ENCODE measurements around the gene MED26. TPM values are rescaled to one million over a fixed set of nuclear protein-coding genes. Genes with fewer than 3 reads are reported as not detected.
A peak's percentile ranks its signal among the peaks of the same experiment; 100 is the strongest.

Gene MED26
- total RNA-seq, 6 experiments from 2014 or later = 7.9 to 9.9 (median 8.8) TPM

DNA sequence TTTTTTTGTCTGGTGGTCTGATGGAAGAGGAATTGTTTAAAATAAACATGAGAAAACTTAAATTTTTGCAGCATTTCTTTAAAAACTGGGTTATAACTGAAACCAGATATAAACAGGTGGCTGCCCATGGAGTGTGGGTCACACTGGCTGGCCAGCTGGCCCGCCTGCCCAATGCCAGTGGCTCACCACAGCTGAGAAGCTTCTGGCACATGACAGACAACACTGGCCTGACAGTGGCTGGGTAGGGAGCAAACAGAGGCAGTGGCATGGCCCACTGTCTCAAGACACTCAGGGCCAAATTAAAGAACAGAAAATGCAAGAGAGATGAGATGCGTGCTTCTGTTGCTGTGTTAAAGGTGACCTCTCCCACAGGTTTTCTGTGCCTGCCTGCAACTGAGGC, 52.7 kb downstream of the MED26 start:
- no peak overlapping the region for H3K4me3 Mint-ChIP-seq
- DNase-seq = no peak
- peak overlapping the region; percentile 21; the same call in 1 of the 2 replicates for H3K27ac Mint-ChIP-seq
- no peaks in the 10 kb centered on the region for H3K9me3 Mint-ChIP-seq
- peaks cover 28% of the 10 kb centered on the region for H3K36me3 Mint-ChIP-seq (ENCODE audit: low read depth)
- H3K4me1 Mint-ChIP-seq (ENCODE audit: low read depth) = peaks cover 46% of the 10 kb centered on the region
- peaks cover 2% of the 10 kb centered on the region for H3K27me3 Mint-ChIP-seq (ENCODE audit: insufficient read depth)
- TF ChIP-seq, protein P1, sequence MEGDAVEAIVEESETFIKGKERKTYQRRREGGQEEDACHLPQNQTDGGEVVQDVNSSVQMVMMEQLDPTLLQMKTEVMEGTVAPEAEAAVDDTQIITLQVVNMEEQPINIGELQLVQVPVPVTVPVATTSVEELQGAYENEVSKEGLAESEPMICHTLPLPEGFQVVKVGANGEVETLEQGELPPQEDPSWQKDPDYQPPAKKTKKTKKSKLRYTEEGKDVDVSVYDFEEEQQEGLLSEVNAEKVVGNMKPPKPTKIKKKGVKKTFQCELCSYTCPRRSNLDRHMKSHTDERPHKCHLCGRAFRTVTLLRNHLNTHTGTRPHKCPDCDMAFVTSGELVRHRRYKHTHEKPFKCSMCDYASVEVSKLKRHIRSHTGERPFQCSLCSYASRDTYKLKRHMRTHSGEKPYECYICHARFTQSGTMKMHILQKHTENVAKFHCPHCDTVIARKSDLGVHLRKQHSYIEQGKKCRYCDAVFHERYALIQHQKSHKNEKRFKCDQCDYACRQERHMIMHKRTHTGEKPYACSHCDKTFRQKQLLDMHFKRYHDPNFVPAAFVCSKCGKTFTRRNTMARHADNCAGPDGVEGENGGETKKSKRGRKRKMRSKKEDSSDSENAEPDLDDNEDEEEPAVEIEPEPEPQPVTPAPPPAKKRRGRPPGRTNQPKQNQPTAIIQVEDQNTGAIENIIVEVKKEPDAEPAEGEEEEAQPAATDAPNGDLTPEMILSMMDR (IDR thresholded peaks at IDR 0.05) = no peak

DNA sequence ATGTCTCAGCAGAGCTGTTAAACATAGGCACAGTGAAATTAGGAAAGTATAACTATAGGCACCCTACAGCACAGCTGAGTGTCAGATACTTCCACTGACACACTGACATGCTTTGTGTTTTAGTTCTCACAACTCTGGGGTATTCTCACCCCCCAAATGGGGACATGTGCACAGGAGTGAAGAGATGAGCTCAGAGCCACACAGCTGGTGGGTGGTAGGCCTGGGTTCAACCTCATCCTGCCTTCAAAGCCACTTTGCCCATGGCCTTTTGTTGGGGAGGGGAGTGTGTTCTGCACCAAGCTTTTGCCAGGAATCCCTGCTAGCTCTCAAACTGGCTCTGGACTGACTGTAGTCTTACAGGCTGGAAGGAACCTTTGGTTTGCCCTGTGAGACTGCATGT, 54.1 kb downstream of the MED26 start:
- no peaks in the 10 kb centered on the region for H3K9me3 Mint-ChIP-seq
- H3K27ac Mint-ChIP-seq = peak overlapping the region; percentile 36; the same call in 1 of the 2 replicates
- peaks cover 2% of the 10 kb centered on the region for H3K27me3 Mint-ChIP-seq (ENCODE audit: insufficient read depth)
- peak overlapping the region; percentile 95 for H3K4me3 Mint-ChIP-seq
- H3K36me3 Mint-ChIP-seq (ENCODE audit: low read depth) = peaks cover 29% of the 10 kb centered on the region
- peaks cover 49% of the 10 kb centered on the region for H3K4me1 Mint-ChIP-seq (ENCODE audit: low read depth)
- no peak for DNase-seq
- TF ChIP-seq, protein P1 (IDR thresholded peaks at IDR 0.05) = no peak

DNA sequence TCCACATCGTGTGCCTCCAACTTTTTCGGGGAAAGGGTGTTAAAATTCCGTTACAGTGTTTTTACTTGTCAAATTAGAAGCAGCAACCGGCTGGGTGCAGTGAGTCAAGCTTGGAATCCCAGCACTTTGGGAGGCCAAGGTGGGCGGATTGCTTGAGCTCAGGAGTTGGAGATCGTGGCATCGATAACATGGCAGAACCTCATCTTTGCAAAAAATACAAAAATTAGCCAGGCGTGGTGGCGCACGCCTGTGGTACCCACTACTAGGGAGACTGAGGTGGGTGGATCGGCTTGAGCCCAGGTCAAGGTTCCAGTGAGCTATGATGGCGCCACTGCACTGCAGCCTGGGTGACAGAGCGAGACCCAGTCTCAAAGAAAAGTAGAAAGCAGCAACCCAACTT, 54.7 kb downstream of the MED26 start:
- Mint-ChIP-seq H3K27me3 (ENCODE audit: insufficient read depth) (peaks cover 2% of the 10 kb centered on the region), H3K27ac (peak overlapping the region; percentile 89), H3K36me3 (ENCODE audit: low read depth) (peaks cover 29% of the 10 kb centered on the region), H3K4me3 (peak overlapping the region; percentile 95), H3K9me3 (no peaks in the 10 kb centered on the region), H3K4me1 (ENCODE audit: low read depth) (peaks cover 53% of the 10 kb centered on the region)
- TF ChIP-seq, protein P1 (IDR thresholded peaks at IDR 0.05) = no peak
- no peak for DNase-seq

DNA sequence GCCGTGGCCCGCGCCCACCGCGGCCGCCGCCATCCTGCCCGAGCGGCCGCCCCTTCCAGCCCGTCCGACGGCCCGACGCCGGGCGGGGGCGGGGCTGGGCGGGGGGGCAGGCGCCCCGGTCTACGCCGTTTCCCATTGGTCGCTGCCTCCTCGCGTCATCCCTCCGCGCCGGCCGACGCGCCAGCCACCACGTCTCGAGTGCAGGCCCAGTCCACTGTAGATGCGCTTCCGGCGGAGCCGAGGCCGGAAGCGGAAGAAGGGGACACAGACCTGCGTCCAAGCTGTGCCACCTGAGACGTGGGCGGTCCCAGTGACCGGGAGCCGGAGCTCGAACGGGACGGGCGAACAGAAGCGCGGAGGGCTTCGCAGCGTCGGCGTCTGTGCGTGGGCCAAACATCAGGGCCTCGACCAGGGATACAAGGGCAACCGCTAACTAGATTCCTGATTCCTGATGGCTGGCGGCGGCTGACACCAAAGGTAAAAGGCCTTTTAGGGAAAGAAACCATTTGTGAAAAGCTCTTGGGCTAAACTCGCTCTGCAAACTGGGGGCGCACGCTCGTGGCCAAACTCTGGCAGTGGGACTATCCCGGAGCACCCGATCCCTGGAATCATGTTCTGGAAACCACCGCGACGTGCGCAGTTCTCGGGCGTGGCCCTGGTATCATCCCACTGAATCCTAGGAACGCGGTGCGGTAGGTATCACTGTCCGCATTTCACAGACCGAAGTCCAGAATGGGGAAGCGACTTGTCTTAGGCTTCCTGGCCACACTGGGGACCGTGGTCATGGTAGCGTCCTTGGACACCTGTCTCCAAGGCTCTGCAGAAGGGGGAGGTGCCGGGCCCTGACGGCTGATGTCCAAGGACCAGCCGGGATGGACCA, 55.4 kb downstream of the MED26 start, which contains the start of gene SLC35E1:
Gene SLC35E1 (minus strand): TSS at position 84 of the 880 bp plus-strand sequence. CDS start 51 bp downstream, at position 33.
- Mint-ChIP-seq H3K36me3 (ENCODE audit: low read depth) (peaks cover 28% of the 10 kb centered on the region), H3K4me1 (ENCODE audit: low read depth) (peaks cover 53% of the 10 kb centered on the region), H3K27ac (peak within 1 kb of the TSS; percentile 89), H3K9me3 (no peaks in the 10 kb centered on the region), H3K27me3 (ENCODE audit: insufficient read depth) (no peaks in the 10 kb centered on the region; the same call in none of the 2 replicates), H3K4me3 (peak within 1 kb of the TSS; percentile 95)
- TF ChIP-seq, protein P1 (IDR thresholded peaks at IDR 0.05) = no peak
- DNase-seq = peak; percentile 94

DNA sequence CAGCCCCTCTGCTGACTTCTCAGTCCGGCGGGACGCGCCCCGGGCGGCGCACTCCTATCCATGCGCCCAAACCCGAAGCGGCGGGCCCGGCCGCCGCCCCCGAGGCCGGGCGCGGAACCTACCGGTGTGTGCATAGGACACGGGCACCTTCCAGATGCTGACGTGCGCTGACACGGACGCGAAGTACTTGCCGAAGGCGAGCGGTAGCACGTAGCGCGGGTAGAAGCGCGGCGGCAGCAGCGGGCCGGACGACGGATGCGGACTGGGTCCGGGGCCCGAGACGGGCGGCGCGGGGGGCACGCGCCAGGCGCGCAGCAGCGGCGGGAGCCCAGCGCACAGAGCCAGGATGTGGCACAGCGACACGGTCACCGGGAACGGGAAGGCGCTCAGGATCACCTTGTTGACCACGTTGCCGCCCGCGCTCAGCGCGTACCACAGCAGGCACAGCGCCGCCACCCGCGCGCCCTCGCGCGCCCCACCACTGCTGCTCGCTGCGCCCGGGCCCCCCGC, 56.1 kb downstream of the MED26 start:
- no peaks in the 10 kb centered on the region for H3K9me3 Mint-ChIP-seq
- H3K4me3 Mint-ChIP-seq = peak overlapping the region; percentile 95
- H3K4me1 Mint-ChIP-seq (ENCODE audit: low read depth) = peaks cover 53% of the 10 kb centered on the region
- DNase-seq = no peak
- TF ChIP-seq, protein P1 (IDR thresholded peaks at IDR 0.05) = no peak
- H3K27ac Mint-ChIP-seq = peak overlapping the region; percentile 83
- peaks cover 28% of the 10 kb centered on the region for H3K36me3 Mint-ChIP-seq (ENCODE audit: low read depth)
- no peaks in the 10 kb centered on the region; the same call in none of the 2 replicates for H3K27me3 Mint-ChIP-seq (ENCODE audit: insufficient read depth)
